Limb (tissue), 2 donors: Measurements from ENCODE around the gene FOXJ2.
"Not testable (repeated sequence)": the region's sequence is repeated elsewhere in the genome, so short reads cannot be mapped to it uniquely, and the experiment has no call there.

ENCODE experiments used
- DNase-seq, 2 donors: peaks; one replicate each; pipeline ENCODE4 v3.0.0-alpha.2; 2016; ENCODE audit errors: extremely low spot score in 2 of 2

The FOXJ2 gene

DNA sequence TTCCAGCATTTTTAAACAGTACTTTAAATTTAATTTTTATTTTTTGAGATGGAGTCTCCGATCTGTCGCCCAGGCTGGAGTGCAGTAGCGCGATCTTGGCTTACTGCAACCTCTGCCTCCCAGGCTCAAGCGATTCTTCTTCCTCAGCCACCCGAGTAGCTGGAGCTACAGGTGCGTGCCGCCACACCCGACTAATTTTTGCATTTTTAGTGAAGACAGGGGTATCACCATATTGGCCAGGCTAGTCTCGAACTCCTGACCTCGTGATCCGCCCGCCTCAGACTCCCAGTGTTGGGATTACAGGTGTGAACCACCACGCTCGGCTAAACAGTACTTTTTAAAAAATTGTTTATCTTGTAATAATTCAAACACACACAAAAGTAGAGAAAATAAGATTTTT lies 4.2 kb upstream of the FOXJ2 start:
- no peak for DNase-seq

DNA sequence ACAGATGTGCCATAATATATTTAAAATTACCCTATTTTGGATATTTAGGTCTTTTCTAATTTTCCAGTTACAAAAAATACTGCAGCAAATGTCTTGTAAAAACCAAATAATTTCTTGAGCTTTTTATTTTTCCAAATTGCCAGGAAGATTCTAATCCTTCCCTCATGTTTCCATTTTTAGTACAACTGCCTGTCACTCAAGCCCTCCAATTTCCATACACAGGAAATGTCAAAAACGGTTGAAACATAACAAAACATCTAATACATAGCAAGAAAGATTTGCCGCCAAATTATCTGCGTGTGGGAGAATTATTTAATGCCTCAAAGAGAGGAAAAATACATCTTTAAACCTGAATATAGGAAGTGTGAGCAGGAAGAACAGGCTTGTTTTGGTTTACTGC lies 2.3 kb upstream of the FOXJ2 start:
- DNase-seq: no peak

DNA sequence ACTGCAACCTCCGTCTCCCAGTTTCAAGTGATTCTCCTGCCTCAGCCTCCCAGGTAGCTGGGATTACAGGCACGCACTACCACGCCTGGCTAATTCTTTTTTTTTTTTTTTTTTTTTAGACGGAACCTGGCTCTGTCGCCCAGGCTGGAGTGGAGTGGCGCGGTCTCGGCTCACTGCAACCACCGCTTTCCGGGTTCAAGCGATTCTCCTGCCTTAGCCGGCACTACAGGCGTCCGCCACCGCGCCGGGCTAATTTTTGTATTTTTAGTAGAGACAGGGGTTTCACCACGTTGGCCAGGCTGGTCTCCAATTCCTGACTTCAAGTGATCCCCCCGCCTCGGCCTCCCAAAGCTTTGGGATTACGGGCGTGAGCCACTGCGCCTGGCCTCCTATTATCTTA lies 1.5 kb upstream of the FOXJ2 start:
- DNase-seq: not testable (repeated sequence)

DNA sequence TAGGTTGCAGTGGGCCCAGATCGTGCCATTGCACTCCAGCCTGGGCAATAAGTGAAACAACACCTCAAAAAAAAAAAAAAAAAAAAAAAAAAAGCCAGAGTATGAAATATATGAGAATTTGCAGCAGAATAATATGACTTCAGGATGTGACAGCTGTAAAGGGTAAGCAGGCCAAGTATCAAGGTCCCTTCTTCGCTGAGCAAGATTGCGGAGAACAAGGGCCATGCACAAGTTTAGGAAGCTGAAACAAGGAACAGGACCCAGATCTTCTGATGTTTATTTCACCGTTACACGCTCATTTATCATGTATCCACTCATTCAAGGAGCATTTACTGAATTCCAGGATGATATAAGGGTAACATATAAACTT lies 659 bp upstream of the FOXJ2 start:
- DNase-seq: no peak

DNA sequence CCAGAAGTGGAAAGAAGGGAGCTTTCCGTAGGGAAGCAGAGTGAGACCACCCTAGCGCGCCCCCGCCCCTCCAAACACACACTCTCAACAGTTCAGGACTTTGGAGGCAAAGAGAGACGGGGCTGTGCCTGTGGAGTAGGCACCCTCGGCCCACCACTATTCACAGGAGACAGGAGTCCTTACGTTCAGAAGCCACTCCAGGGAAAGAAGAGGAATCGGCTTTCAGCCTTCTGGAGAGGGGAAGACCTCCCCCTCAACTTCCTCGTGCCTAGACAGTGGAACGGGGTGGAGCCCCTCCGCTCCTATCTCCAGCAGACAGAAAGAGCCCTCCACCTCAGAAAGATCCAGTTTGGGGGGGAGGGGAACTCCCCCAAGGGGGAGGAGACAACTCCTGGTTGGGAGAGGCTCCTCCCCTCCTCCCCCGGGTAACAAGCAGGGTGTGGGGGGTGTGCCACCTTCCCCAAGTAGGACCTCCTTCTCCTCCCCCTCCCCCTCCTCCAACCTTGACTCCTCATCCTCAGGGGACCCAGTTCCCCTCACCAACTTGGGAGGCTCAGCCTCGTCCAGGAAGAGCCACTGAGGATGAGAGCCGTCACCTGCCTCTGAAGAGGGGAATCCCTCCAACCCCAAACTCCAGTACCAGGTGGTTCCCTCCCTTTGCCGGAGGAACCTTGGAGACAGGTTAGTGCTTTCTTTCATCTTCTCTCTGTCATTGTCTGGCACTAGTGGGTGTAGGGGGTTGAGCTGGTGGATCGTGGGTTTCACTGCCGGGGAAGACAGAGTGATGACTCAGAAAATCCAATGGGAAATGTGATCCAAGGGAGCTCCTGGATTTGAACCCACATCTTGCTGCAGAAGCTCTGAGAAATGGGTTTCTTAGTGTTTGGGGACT lies 883 bp downstream of the FOXJ2 start:
- peak in 1 of 2 donors; percentile 73 for DNase-seq

DNA sequence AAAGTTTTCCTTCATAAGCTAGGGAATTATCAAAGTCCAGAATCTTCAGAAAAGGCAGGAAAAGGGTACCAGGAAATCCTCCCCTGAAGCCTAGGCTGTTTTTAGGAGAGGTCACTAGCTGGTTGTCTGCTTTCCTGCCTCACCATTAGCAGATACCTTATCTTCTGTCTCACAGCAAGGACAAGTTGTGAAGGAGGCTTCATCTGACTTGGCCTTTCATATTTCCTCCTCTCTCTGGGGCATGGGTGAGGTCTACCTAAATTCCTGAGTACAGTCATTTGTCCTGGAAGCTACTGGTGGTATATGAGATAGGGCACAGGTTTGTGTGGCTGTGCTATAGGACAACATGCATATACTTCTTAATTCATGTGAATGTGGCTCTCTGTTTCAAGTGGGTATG lies 2.3 kb downstream of the FOXJ2 start:
- no peak for DNase-seq

DNA sequence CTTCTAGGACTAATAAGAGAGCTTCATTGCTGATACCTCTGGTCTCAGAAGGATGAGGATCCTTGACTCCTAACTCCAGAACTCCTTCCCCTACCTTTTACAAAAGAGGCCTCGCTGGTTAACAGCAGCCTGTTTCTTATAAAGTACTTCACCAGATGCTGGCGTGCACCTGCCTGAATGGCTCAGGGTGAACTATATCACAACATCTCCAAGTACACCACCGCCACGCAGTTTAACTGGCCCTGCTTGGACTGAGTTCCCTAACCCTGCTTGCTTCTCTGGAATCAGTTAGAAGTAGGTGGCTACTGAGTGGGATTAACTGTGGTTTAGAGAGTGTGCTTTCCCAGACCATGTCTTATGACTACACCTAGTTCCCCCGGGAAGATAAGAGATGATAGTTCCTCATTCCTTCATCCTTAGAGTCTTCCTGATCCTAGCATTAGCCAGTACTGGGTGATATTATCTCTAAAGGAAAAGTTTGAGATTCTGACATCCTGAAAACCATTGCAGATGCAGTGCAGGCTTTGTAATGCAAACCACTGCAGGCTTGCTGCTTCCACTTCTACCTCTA lies 3.0 kb downstream of the FOXJ2 start:
- no peak for DNase-seq

DNA sequence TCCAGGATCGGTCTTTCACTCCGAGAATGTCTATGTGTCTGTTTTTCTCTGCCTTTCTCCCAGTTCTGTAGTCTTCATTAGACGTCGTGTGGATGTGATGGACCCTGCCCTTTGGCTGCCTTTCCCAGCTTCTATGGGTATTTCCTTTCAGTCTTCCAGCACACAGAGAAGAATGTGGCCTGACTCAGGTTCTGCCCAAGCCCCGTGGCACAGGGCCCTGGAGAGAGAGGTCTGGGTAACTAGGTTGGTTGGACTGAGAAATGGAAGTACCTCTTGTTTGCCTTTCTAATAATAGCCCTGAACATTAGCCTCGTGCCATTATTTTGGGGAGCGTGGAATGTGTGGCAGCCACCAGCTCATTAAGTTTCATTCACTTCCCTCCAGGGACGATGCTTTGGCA lies 3.8 kb downstream of the FOXJ2 start:
- no peak for DNase-seq

DNA sequence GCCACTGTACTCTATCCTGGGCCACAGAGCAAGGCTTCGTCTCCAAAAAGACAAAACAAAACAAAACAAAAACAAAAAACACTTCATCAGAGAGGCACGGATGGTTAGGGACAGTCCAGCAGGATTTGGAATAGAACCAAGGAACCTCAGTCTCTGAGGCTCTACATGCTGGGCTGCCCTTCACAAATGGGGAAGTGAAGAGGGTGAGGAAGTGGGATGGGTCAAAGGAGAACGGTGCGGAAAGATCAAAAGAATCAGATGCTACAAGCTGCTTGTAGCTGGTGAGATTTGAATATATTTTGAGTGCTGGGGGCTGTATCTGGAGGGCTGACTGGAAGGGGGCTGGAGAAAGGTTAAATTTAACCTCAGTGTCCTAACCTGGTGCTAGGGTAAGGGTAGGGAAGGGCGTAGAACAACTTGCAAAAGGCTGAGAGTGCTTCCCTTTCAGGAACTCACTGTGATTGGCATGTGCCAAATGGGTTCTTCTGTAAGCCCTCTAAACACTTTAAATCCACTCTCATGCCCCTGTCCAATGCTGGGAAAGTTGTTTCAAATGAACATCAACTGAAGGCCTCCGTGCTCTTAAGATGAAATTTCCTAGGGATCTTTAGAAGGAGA lies 4.6 kb downstream of the FOXJ2 start:
- no peak for DNase-seq

DNA sequence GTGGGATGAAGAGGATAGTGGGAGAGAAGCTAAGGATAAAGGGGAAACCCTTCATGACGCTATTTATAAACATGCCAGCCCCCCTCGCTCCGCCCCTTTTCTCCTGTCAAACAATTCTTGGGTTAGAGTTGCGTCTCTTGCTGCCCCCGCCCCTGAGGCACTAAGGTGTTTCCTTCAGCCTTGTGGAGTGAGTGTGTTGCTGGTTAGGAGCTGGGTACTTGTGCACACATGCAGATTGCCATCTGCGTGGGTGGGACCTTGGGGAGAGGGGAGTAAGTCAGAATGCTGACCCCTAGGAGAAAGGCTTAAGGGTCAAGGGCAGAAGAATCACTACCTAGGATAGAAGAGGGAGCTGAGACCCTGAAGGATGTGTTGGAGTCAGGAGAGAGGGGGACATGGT lies 5.4 kb downstream of the FOXJ2 start:
- no peak for DNase-seq

DNA sequence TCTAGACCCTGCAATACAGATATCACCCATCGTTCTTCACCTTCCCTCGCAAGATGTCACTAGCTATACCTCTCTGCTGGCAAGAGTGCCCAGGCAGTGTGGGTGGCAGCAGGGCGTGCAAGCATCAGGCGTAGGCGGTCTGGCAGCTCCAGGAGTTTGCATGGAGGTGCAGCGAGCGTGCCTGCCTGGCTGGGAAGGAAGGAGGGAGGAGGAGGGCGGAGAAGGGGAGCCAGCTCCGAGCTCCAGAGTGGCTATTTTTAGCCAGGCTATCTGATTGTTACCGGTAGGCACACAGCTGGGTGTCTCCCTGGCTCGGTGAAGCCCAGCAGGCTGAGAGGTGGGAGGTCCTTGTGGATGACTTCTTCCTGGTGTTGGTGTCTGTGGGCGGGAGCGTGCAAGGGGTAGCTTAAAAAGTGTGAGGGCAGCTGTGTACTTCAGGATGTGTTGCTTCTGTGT lies 6.2 kb downstream of the FOXJ2 start:
- DNase-seq: peak in 1 of 2 donors; percentile 53

DNA sequence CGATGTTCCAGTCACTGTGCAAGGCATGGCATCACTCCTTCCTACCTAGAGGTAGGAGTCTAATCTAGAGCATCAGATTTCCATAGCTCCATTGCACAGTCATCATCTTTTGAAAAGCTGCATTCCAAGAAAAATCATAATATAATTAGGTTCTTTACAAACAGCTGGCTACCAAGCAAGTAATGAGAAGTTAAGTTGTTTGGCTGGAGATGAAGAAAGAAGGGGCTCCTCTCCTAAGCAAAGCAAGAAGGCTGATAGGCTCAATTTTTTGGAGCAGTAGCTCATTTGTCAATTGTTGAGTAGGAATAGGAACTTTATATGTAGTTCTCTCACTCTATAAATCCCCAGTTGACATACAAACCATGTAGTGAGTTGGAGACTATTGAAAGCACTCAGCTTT lies 8.3 kb downstream of the FOXJ2 start:
- DNase-seq: no peak

DNA sequence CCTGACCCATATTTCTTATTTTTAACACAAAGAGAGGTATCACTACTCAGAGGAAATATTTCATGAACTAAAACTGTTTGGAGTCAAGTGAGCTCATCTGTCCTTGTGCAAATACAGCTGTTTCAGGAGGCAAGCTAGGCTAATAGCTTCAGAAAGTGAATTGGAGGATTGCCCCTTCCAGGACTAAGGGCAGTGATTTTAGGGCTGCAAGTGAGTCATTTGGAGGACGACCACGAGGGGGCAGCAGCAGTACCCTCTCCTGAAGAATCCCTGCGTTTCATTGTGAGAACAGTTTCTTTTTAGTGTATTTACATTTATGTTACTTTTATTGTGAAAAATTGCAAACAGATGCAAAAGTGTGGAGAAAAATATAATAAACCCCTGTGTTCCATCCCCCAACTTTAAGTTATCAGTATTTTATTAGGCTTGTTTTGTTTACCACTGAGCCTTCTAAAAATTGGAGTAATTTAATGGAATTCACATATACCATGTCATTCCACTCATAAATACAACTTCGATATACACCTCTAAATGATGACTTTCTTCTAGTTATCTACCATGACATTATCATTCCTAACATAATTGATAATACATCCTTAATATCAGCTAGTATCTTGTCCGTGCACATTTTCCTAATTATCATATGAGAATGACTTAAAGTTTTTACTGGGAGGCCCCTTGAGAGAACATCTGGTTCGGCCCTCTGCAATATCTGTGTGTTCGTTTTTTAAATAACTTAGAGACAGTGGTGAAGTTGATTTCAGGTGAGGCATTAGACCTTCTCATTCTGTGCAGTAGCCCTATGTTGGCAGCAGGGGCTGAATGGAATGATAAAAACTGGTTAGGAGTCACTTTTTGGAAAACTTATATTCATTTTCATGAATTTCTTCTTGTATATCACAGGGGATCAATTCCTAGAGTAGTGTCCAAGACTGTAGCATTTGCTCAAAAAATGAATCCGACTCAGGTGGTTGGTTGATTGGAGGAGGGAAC lies 13.7 kb downstream of the FOXJ2 start:
- DNase-seq: peak; percentile 76 to 86

DNA sequence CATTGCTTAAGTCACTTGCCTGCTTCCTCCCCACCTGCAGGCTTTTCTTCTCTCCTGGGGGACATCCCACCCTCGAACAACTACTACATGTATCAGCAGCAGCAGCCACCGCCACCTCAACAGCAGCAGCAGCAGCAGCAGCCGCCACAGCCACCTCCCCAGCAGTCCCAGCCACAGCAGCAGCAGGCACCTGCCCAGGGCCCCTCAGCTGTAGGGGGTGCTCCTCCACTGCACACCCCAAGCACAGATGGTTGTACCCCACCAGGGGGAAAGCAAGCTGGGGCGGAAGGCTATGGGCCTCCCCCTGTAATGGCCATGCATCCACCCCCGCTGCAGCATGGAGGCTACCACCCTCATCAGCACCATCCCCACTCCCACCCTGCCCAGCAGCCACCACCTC lies 15.3 kb downstream of the FOXJ2 start:
- DNase-seq: no peak

DNA sequence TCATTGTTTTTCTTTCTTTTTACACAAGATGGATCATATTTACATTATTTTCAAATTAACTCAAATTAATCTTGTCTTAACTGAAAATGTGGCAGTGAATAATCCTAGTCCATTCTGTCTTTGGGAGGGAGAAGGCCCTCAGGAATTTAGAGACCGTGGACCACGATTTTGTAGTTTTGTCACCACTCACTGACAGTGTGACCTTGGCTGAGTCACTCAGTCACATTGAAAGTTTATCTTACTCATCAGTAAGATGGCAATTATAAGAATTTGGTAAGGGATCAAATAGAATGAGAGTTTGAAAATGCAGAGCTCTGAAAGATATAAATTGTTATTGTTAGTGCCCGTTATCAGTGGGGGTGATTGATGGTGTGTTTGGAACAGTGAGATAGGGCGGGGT lies 16.4 kb downstream of the FOXJ2 start:
- no peak for DNase-seq

DNA sequence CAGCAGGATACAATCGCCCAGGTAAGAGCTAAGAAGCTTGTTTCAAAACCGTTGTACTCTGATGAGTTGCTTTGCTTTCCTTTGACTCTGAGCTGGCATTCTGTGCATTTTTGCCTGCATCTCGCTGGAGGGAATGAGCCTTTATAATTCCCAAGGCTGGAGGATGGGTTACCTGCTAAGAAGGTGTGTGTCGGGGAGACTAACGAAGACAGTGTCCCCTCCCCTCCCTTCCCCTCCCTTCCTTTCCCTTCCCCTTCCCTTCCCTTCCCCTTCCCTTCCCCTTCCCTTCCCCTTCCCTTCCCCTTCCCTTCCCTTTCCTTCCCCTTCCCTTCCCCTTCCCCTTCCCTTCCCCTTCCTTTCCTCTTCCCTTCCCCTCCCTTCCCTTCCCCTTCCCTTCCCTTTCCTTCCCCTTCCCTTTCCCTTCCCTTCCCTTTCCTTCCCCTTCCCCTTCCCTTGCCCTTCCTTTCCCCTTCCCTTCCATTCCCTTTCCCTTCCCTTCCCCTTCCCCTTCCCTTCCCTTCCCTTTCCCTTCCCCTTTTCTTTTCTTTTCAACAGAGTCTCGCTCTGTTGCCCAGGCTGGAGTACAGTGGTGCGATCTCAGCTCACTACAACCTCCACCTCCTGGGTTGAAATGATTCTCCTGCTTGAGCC lies 18.2 kb downstream of the FOXJ2 start:
- DNase-seq: no peak

DNA sequence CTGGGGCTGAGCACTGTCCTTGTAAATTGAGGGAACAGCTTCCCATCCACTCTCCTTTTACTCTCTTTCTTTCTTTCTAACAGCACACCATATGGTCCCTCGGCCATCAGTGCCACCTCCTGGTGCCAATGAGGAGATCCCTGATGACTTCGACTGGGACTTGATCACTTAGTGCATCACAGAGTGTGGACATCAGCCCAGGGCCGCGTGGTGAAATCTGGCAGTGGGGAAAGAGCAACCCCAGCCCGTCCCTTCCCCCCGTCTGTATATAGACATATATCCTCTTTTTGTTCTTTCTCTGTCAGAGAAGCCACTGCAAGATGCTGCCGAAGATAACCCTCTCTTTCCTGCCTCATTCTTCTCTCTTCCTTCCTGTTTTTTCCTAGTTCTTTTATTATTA lies 20.2 kb downstream of the FOXJ2 start:
- DNase-seq: no peak

DNA sequence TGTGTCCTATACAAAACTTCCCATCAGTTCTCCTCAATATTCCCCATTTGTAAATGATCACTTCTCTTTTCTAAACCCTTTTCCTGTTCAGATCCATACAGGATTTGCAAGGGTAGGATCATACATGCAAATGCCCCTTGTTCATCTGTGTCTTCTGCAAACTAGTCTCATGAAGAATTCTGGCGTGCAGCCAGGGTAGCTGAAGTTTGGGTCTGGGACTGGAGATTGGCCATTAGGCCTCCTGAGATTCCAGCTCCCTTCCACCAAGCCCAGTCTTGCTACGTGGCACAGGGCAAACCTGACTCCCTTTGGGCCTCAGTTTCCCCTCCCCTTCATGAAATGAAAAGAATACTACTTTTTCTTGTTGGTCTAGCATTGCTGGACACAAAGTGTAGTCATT lies 22.3 kb downstream of the FOXJ2 start:
- DNase-seq: no peak

DNA sequence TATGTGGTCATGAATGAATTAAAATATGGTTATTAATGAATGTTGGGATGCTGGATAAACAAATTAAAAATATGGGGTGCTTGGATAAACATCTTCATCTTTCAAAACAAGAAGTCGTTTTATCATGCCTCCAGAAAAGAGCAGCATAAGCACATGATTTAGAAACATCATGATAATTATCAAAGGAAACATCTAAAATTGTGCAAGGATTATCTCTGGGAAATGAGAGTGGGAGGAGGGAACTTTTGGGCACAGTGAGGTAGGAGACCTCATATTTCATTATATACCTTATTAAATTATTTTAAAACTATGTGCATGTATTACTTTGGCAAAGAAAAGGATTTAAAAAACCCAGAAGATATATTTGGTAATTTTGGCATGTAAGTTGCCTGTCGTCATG lies 24.8 kb downstream of the FOXJ2 start:
- no peak for DNase-seq

DNA sequence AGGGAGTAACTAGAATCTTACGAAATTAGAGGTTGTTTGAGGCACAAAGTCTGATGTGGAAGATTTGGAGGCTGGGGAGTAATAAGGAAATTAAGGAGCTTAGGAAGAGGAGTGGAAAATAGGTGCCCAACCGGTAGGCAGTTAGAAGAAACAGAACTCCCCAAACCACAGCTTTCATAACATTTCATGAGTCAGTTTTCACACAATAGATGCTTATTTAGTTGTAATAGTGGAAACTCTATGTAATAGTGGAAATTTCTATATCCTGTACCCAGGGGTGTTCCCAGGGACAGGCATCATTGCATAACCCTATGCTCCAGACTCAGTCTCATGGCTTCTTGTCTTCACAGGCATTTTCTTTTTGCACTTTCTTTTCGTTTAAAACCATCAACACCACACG lies 25.3 kb downstream of the FOXJ2 start:
- no peak for DNase-seq

DNA sequence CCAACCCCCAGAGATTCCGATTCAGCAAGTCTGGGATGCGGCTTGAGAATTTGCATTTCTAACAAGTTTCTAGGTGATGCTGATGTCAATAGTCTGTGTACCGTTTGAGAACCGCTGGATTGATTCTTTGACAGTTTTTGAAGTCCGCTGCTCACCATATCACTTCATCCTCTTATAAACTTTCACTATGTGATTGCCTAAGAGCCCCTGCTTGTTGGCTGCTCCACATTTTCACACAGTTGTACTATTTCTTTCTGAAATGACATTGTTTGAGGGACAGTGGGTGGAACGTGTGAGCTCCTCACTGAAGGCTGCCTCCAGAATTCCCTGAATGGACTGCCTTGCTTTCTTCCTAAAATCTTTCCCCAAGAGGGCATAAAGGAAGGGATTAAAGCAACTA lies 26.0 kb downstream of the FOXJ2 start:
- DNase-seq: no peak
